Stimulated activated CD4-positive, alpha-beta T cell treated with anti-CD3 and anti-CD28 coated beads, Interleukin-4, amount 100 ng/mL, for 24 hours (primary cell): ENCODE data around the gene ZNF783.
"Not testable (repeated sequence)": the region's sequence is repeated elsewhere in the genome, so short reads cannot be mapped to it uniquely, and the experiment has no call there.

Source experiments
- DNase-seq: peaks from one replicate; pipeline ENCODE4 v3.0.0-alpha.2; 2020

The ZNF783 gene

DNA sequence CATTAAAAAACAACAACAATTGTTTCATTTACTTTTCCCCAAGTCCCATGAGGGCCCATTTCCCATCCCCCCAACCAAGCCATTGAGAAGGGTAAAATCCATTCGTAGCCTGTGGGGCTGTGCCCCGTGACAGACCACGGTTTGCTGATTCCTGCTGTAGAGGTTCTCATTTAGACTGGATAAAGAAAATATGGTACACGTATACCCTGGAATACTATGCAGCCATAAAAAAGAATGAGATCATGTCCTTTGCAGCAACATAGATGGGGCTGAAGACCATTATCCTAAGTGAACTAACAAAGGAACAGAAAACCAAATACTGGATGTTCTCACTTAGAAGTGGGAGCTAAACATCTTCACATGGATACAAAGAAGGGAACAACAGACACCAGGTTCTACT lies 44.9 kb downstream of the ZNF783 start:
- DNase-seq = no peak

DNA sequence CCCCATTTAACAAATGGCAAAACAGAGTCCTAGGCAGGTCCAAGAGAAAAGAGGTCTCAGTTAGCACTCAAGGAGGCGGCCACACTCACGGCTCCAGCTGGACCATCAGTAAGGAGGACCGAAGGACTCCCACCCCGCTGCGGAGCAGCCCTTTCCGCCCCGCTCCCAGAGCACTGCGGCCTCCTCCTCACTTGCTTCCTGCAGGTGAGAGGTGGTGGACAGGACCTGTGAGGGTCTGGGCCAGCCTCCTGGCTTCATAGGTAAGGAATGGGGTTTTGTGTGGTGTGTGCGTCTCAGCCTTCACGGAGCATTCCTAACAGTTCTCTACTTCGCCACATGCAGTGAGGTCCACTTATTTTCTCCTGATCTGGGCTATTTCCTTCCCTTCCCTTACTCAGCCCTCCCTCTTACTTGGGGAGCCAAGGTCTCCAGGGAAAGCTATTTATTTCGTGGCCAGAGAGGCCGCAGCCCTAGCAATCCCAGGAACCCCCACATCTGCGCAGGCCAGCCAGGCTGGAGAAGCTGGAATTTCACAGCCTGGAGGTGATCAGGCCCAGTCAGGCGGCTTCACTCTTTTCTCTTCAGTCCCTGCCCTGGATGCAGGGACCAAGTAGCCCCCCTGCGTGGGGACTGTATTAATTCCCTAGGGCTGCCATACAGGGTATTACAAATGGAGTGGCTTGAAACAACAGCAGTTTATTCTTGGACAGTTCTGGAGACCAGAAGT lies 45.9 kb downstream of the ZNF783 start:
- no peak for DNase-seq

DNA sequence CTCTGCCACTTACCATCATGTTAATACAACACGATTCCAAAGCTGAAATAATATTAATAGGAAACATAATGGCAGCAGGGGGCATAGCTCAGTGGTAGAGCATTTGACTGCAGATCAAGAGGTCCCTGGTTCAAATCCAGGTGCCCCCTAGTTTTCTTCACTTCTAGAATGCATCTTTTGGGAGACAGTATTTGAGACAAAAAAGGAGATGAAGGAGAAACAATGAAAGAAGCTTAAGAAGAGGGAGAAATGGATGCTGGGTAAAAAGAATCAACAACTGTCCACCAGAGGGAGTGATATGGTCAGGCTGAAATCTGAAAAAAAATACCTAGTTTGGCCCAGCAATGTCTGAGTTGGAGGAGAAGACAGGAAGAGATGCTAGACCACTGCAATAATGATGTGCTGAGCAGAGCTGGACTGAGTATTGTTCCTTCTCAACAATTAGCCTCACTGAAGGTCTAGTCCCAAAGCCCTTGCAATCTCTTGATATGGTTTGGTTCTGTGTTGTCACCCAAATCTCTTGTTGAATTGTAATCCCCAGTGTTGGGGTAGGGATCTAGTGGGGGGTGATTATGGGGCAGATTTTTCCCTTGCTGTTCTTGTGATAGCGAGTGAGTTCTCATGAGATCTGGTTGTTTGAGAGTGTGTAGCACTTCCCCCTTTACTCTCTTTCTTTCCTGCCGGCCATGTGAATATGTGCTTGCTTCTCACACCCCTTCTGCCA lies 48.3 kb downstream of the ZNF783 start:
- DNase-seq = no peak

DNA sequence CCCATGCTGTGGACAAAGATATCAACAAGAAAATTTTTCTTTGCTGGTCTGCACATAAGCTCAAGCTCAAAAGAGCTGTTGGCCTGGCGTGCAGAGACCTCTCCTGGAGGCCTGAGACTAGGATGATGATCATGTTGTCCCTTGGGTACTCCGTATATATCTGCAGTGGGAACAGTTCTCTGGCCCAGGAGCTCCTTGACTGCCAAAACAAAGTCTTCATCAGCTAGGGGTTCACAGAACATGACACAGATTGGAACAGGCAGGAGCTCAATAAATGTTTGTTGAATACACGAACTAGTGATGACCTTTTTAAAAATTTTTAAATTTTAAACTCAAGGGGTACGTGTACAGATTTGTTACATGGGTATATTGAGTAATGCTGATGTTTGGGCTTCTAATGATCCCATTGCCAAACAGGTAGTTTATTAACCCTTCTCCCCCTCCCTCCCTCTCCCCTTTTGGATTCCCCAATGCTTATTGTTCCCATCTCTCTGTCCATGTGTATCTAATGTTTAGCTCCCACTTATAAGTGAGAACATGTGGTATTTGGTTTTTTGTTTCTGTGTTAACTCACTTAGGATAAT lies 49.1 kb downstream of the ZNF783 start:
- no peak for DNase-seq

DNA sequence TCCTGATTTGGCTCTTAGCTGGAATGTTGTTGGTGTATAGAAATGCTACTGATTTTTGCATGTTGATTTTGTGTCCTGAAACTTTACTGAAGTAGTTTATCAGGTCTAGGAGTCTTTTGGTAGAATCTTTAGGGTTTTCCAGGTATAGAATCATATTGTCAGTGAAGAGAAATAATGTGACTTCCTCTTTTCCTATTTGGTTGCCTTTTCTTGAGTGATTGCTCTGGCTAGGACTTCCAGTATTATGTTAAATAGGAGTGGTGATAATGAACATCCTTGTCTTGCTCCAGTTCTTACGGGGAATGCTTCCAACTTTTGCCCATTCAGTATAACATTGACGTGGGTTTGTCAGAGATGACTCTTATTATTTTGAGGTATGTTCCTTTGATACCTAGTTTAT lies 52.0 kb downstream of the ZNF783 start:
- DNase-seq = no peak

DNA sequence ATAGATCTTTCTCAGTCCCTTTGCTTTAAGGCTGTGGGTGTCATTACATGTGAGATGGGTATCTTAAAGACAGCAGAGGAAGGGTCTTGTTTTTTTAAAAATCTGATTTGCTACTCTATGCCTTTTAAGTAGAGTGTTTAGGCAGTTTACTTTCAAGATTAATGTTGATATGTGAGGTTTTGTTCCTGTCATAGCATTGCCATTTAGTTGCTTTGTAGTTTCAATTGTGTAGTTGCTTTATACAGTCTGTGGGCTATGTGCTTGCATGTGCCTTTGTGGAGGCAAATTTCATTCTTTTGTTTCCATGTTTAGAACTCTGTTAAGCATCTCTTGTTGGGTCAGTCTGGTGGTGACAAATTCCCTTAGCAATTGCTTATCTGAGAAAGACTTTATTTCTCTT lies 54.6 kb downstream of the ZNF783 start:
- DNase-seq = no peak

DNA sequence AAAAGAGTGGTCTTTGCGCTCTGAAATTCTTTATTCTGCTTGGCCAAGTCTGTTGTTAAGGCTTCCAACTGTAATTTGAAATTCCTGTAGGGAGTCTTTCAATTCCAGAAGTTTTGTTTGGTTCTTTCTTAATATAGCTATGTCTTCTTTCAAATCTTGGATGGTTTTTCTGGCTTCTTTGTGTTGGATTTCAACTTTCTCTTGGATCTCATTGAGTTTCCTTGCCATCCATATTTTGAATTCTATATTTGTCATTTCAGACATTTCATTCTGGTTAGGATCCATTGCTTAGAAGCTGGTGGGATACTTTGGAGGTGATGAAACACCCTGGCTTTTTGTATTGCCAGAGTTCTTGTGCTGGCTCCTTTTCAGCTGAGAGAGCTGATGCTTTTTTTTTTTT lies 55.5 kb downstream of the ZNF783 start:
- DNase-seq = no peak

DNA sequence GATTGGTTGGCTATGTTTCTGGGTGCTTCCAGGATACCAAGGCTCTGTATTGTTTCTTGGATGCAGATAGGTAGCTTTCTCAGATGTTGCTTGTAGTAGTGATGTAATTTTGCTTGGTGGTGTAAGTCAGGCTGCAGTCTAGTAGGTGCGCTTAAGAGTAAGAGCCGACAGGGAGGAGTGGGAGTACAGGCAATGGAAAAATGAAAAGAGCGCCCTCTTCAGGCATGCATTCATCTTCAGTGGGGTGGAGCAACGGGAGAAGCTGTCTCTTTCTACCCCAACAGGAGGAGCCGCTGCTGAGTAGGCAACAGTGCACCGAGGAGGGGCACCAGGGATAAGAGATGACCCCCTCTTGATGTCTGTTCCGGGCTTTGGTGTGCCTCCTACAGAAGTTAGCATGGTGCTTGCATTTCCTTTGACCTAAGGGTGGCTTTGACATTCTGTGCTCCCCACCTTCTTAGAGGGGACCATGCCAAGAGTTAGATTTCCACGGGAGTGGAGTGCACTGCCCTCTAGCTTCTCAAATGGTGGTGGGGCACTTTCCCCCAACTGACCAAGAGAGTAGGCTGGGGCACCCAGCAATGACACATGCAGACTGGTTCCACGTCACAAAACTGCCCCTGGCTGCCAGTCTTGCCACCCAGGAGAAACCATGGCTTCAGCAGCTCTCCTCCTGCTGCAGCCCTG lies 56.1 kb downstream of the ZNF783 start:
- DNase-seq = no peak

DNA sequence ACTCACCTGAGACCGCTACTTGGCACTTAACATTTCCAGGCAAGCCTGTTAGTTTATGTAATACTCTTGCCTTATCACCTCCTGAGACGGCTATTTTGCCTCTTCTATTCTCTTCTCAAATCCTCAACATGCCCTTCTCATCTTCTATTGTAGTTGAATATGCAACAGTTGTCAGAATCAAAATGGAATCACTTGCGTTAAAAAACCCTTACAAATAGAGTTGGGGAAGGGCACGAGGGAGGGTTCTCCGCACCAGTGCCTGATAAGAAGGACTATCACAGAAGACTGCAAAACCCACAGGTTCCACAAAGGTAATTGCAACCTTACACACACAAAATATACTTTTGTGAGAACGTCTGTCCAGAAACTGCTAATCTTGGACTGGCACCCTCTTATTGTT lies 57.4 kb downstream of the ZNF783 start:
- no peak for DNase-seq

DNA sequence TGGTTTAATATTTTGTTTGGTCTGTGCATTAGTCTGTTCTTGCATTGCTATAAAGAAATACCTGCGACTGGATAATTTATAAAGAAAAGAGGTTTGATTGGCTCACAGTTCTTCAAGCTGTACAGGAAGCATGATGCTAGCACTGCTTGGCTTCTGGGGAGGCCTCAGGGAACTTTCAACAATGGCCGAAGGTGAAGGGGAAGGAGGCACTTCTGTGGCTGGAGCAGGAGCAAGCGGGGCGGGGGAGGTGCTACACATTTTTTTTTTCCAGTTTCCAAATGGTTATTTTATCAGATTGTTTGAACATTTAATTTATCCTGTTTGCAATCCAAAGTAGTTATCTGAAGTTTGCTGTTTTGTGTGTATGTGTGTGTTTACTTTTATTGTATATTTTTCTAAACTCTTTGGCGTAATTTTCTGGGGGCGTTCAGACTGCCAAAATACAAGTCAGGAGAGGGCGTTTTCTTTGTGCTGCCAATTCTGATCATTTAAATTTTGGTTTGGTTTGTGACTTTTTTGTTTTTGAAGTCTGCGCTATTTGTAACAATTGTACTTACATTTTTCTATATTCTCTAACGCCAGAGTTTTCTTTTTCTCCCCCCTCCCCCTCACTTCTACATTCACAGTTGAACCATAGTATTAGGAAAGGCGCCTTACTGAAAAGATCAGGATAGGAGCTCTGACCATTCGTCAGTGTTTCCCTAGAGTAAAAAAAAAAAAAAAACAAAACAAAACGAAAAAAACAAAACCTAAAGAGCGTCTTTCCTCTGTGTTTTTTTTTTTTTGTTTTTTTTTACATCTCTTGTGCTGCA lies 58.5 kb downstream of the ZNF783 start:
- DNase-seq = no peak

DNA sequence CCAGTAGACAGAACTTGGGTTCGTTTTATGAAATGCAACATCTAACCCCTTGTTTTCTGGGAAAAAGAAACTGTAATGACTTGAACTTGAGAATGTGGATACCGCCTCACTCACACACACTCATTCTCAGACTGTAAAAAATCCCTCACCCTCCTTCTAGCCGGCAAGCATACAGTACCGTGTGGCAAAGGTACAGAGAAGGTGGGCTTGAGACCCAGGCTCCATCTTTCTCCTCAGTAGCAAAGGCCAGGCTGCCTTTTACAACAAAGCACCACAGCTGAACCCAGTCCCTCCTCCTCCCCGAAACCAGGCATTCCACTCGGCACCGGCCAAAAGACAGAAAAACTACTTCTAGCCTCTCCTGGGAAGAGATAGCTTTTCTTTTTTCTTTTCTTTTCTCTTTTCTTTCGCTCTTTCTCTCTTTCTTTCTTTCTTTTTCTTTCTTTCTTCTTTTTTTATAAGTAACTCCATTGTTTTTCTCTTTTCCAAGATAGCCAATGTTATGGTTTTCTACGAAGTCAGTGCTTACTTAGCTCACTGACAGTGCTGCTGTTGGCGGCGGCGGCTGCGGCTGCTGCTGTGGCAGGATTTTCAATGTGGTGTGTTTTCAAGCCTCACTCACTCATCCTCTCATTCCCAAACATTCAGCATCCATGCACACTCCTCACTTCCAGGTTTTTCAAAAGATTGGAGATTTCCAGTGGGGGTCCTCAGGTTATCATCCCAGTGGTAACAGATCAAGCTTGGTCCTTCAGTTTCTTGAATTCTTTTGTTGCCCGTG lies 59.3 kb downstream of the ZNF783 start:
- not testable (repeated sequence) for DNase-seq

DNA sequence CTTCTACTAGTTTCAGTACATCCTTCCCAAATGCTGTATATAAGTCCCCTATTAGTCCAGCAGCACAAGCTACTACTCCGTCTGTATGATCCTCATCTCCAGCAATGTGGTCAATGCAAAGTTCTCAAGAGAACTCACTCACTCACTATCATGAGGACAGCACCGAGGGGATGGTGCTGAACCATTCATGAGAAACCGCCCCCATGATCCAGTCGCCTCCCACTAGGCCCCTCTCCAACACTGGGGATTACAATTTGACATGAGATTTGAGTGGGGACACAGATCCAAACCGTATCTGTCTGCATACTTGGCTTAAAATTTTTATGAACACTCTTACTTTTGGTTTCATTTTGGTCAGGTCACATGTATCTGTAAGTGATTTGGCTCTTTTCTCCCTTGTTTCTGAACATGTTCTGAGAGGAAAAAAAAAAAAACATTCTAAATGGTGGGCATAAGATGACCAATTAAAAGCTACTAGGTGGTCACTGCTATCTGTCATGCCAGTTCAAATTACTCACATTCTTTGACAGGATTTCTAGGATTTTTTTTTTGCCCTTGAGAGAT lies 60.1 kb downstream of the ZNF783 start:
- no peak for DNase-seq

DNA sequence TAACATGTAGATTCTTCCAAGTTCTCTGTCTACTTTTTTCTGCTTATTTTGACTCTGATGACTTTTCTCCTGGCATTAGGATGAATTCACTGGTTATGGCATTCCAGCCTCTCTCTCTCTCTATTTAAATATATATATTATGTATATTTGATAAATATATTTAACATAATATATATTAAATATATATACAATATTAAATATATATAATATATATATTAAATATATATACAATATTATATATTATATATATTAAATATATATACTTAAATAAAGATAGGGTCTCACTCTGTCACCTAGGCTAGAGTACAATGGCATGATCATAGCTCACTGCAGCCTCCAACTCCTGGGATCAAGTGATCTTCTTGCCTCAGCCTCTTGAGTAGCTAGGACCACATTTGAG lies 60.7 kb downstream of the ZNF783 start:
- DNase-seq = no peak

DNA sequence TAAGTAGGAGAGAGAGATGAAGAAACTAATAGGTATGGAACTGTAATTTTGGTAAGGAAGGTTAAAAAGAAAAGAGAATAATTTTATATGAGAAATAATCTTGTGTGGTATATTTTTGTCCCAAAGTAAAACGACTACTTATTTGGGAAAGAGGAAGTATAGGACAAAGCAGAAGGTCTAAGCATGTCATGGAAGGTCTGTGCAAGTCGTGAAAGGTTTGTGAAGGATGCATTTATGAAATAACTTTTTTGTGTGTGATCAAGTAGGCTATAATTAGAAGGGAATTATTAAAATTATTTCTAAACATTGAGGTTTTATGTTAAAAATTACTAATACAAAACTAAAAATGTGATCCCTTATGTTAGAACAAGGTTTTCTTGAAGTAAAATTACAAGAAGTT lies 63.3 kb downstream of the ZNF783 start:
- no peak for DNase-seq

DNA sequence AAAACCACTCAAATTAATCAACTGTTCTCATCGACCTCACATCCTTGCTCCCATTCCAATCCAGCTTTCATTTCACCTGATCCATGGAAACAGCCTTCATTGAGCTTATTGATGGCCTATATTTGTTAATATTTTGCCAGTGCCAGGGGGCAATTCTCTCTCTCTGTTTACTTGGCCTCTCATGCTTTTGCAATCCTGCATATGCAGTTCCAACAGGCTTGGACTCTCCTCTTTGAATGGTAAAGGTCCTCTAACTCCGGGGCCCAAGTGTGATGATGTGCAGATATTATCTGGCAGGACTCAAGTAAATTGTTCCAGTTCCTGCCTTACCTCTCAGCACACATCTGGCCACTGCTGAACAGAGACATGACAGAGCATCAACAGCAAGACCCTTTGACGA lies 67.3 kb downstream of the ZNF783 start:
- DNase-seq = no peak

DNA sequence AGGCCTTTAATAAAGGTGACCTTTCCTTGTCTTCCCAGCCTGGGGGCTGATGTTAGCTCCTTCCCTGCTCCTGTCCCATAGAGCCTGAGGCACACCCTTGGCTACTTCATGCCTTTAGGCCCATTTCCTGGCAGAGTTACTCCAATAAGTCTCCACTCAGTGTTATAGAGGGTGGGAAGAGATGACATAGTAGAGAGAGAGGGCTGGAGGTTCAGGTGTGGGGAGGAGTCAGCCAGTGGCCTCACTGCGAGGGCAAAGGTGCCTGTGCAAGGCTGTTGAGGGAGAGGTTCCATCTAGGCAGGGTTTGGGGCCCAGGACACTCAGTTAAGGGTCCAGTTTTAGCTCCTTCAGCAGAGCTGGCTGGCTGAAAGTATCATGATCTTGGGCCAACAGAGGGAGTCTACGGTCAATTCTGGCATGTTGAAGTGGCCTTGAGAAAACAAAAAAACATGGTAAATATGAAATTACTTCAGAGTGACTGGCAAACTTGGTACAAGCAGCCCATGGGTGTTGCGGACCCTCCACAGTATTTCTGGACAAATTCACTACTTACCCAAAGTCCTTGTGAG lies 67.9 kb downstream of the ZNF783 start:
- DNase-seq = no peak

DNA sequence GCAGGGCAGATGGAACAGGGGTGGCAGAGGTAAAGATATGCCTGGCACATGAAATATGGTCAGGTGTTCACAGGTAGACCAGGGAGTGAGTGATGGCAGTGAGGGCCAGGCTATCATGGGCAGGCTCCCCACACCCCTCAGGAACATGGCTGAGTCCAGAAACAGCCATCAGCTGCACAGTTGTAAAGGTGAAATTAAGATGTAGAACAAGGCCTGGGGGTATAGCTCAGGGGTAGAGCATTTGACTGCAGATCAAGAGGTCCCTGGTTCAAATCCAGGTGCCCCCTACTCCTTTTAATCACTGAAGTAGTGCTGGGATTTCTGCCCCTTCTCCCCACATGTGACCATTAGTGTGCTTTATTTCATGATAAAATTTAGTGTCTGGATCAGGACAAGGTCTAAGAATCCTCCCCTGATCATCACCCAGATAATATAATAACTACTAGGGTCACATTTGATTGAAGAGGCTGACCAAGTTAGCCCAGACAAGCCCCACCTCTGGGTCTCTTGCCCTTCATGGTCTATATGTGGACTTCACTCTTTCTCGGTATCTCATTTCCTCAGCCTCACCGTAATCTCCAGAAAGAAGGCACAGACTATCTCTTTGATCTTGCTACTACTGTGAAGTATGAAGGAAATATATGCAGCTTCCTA lies 69.0 kb downstream of the ZNF783 start:
- no peak for DNase-seq

DNA sequence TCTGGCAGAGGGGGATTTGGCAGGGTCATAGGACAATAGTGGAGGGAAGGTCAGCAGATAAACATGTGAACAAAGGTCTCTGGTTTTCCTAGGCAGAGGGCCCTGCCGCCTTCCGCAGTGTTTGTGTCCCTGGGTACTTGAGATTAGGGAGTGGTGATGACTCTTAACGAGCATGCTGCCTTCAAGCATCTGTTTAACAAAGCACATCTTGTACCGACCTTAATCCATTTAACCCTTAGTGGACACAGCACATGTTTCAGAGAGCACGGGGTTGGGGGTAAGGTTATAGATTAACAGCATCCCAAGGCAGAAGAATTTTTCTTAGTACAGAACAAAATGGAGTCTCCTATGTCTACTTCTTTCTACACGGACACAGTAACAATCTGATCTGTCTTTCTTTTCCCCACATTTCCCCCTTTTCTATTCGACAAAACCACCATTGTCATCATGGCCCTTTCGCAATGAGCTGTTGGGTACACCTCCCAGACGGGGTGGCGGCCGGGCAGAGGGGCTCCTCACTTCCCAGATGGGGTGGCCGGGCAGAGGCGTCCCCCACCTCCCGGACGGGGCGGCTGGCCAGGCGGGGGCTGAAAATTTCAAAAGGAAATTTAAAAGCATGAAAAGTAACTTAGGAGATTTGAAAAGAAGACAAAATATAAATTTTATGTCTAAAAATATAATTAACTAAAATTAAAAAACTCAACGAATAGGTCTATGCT lies 70.8 kb downstream of the ZNF783 start:
- DNase-seq = not testable (repeated sequence)

DNA sequence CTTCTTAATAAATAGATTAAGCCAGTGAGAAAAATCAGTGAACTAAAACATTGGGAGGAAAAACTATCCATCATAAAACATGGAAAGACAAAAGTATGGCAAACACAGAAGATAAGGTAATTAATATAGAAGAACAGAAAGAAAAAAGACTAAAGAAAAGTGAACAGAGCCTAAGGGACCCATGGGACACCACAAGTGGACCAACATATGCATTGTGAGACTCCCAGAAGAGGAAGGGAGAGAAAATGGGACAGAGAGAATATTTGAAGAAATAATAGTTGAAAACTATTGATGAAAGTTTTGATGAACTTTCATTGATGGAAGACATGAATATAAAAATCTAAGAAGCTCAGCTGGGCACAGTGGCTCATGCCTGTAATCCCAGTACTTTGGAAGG lies 71.3 kb downstream of the ZNF783 start:
- no peak for DNase-seq

DNA sequence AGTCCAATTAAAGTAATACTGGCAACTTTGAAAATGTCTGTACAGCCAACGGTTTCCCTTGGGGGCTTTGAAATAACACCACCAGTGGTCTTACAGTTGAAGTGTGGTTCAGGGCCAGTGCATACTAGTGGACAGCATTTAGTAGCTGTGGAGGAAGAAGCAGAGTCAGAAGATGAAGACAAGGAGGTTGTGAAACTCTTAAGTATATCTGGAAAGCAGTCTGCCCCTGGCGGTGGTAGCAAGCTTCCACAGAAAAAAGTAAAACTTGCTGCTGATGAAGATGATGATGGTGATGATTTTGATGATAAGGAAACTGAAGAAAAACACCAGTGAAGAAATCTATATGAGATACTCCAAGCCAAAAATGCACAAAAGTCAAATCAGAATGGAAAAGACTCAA lies 72.2 kb downstream of the ZNF783 start:
- no peak for DNase-seq
